ENCODE measurements around the gene TRIM47.

TRIM47 gene

DNA sequence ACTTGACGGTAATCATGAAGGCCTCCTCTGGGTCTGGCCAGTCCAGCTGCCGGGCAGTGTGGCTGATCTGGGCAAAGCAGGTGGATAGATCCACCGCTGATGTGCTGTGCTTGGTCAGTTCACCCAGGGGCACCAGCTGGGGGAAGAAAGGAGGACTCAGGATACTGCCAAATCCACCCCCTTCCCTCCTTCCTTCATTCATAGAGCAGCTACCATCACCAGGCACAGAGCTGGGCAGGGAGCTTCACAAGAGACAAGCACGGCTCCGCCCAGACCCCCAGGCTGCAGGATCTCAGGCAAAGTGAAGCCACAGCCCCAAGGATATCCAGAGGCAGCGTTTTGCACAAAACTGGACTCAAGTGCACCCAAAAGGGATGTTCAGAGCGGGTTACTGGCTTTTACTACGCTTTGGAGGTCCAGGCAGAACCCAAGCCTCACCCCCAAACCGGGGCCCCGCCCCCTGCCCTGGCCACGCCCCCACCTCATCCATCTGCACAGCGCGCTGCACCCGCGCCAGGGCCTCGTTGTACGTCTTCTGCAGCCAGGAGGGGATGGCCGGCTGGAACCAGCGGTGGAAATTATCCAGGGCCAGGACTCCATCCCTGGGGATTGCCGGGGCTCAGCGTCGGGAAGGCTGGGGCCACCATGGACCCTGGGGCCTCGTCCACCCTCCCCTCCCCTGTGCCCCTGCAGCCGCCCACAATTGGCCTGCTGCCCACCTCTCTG, 43.3 kb downstream of the TRIM47 start:
- DNase-seq (ENCODE audit: insufficient read length, low spot score), result no peak
- no peak for FAIRE-seq

DNA sequence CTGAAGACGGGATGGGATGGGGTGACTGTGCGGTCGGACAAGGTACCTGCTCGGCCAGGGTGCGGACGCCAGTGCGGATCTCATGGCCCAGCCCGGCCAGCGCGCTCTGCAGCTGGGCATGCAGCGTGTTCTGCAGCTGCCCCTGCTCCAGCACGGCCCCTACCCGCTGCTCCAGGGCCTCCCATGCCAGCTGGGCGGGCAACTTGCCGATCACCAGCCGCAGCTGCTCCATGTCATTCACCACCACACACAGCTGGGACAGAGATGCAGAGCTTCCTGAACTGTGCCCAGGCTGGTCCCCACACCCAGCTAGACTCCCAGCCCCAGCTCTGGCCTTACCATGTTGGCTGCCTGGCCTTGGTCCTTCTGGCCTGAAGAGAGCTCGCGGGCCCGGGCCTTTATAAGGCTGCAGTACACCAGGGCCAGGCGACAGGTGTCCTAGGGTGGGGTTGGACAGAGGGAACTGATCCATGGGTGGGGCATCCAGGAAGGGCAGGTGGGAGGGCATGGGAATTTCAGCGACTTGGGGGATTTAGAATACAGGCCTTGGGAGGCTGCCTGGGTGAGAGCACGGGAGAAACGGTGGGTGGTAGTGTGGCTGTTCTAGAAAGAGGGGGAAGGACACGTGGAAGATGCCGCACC, 44.0 kb downstream of the TRIM47 start:
- FAIRE-seq (no peak), DNase-seq (ENCODE audit: insufficient read length, low spot score) (no peak)

DNA sequence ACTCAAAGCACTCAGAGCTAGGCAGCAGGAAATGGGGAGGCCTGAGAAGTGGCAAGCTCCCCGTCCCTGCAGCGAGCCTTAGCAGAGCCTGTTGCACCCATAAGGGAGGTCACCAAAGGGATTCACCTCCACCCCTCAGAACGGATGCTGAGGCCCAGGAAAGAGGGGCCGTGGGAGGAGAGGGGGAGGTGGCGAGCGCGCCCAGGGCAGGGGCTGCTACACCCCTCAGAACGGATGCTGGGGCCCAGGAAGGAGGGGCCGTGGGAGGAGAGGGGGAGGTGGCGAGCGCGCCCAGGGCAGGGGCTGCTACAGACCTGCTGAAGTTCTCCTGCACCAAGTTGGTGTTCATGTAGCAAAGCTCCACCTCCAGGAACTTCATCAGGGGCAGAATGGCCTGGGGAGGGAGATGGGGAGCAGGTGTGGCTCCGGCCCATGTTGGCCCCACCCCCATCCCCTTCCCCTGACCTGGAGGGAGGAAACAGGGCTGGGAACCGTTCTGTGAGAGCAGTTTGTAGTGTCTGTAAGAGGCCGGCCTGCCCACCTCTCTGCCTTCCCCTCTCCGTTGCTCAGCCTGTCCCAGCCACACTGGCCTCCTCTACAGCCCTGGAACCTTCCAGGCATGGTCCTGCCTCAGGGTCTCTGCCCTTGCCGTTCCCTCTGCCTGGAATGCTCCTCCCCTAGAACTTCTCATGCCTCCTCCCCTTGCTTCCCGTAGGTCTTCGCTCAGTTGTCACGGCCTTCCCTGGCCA, 45.6 kb downstream of the TRIM47 start:
- DNase-seq (ENCODE audit: insufficient read length, low spot score), result no peak

DNA sequence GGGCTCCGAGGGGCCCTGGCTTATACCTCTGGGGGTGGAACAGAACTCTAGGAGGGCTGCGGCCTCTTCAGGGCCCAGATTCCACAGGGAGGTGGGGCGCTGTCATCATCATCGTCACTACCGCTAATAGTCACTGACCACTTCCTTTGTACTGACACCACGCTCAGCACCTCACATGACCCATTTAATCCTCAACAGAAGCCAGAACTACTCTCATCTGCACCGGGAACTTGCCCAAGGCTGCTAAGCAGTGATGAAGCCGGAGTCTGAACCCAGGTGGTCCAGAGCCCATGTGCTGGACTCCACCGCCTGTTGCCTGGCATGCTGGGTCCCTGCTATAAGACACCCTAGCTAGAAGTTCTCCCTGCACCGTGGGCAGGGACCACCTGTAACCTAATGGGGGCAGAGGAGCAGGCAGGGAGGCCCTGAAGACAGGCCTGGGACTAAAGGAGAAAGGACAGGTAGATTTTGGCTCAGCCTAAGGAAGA, 46.2 kb downstream of the TRIM47 start:
- FAIRE-seq, result peak; percentile 62

More for the DNA sequence above, 45.6 kb downstream of the TRIM47 start:
- FAIRE-seq, result no peak

DNA sequence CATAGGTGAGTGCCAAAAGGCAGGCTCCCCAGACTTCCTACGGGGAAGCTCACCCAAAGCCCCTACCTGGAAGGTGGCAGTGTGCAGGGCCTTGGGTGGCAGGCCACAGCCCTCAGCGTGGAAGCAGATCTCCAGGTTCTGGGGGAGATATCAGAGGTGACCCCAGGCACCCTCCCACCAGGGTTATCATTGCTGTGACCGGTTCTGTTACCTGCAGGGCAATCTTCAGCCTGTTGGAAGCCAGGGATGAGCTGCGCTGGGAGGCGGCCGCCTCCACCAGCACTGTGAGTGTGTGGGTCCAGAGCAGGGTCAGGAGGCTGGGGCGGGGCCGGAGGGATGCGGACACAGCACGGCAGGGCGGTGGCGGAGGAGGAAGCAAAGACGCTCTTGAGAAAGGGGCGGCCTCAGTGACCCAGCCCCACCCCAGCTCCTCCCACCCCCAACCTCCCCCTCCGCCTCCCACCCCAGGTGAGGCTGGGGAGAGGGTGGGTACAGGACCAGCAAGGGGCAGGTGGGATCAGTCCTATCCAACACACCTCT, 47.3 kb downstream of the TRIM47 start:
- DNase-seq (ENCODE audit: insufficient read length, low spot score) (no peak), FAIRE-seq (no peak)

More for the DNA sequence above, 46.2 kb downstream of the TRIM47 start:
- DNase-seq (ENCODE audit: insufficient read length, low spot score), result peak; percentile 64

DNA sequence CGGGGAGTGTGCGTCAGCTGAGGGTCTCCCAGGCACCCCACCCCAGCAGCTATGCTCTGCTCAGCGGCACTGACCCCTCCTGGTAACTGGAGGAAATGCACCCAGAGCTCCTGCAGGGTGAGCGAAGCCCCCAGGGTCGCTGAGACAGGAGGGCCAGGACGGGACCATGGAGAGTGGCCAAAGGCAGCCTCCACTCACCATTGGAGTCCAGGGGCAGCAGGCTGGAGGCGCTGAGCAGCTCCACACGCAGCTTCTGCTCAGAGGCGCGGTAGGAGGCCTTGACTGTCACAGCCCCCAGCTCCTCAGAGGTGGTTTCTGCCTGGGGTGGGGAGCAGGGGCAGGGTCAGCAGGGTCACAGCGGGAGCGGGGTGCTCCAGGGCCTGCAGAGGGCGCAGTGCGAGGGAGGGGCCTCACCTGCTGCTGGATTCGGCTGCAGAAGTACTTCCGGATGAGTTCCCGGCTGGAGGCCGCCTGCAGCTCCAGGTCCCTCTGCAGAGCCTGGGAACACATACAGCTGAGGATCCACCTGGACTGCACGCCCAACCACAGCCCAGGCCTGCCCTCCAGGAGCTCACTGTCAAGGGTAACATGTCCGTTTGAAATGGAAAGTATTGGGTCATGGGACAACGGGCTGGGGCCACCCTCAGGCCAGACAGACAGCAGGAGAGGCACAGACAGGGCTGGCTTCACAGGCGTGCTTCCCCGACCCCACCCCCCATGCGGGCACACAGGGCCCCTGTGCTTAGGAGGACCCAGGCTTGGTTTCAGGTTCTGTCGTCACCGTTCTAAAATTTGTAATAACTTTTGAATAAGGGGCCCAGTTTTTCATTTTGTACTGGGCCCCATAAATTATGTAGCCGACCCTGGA, 48.0 kb downstream of the TRIM47 start:
- FAIRE-seq (no peak), DNase-seq (ENCODE audit: insufficient read length, low spot score) (peak; percentile 41)

DNA sequence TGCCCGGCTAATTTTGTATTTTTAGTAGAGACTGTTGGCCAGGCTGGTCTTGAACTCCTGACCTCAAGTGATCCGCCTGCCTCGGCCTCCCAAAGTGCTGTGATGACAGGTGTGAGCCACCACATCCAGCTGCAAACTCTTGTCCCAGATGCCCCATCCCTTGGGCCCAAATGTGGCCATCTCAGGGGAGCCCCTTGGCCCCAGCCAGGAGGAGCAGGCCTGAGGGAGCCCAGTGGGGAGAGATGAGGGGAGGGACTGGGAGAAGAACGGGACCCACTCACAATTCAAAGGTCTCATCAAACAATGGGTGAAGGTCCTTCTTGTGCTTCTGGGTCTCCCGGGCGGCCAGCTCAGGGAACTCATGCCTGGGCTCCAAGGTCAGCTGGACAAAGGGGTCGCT, 48.6 kb downstream of the TRIM47 start:
- FAIRE-seq (no peak), DNase-seq (ENCODE audit: insufficient read length, low spot score) (no peak)

DNA sequence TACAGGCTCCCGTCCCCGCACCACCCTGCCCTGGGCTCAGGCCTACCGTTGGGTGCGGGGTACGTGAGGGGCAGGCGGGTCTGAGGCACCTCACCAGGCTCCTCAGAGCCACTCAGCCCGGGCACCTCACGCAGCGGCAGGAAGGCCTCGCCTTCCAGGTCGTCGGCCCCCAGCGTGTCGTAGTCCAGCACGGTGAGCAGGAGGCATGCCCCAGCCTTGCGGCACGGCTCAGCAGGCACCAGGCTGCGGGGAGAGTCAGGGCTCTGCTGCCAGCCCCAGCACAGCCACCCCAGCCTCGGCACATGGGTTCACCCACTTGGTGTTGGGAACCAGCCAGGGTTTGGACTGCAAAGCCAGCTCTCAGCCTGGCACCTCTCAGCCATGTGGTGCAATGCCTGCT, 49.6 kb downstream of the TRIM47 start:
- no peak for DNase-seq (ENCODE audit: insufficient read length, low spot score)
- FAIRE-seq, result no peak

DNA sequence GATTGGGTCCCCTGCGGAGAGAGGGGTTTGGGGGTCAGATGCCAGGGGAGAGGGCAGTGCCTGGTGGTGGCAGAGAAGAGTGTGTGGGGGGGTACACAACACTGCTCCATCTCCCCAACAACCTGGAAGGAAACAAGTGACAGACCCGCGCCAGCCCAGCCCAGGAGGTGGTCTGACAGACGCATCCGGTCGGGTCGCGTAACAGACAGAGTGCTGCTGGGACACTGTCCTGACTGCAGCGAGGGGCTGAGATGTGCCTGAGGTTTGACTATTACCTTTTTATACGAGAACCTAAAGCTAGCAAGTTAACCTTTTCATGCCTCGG, 50.3 kb downstream of the TRIM47 start:
- FAIRE-seq (no peak), DNase-seq (ENCODE audit: insufficient read length, low spot score) (no peak)

DNA sequence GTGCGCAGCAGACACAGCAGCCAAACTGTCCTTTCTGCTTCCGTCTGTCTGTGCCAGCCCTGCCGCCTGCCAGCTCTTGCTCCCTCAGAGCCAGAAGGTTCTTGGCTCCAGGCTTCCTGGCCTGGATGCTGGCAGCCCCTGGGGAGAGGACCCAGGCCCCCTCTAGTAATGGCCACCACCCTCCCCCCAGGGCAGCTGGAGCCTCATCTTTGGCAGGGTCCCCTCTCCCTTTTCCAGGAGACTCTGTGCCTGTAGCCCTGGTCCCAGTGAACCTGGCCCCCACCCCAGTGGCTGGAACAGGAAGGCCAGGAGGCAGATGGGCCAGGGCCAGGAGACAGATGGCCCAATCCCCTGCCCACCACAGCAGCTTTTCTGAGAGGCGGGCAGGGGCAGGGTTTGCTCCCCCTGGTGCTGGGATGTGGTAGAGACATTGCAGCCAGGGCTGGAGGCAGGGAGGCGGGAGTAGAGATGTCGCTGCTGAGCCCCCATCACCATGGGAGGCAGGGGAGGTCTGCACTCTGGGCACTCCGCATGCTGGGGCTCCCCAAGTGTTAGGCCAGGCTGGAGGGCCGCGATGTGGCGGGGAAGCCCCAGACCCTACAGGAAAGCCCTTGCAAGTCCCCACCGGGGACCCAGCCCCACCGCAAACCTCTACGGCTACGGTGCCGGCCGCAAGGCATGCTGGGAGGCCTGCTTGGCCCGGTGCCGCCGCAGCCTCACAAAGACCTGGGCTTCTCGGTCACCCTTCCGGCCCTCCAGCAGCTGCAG, 50.9 kb downstream of the TRIM47 start:
- peak; percentile 72 for DNase-seq (ENCODE audit: insufficient read length, low spot score)

DNA sequence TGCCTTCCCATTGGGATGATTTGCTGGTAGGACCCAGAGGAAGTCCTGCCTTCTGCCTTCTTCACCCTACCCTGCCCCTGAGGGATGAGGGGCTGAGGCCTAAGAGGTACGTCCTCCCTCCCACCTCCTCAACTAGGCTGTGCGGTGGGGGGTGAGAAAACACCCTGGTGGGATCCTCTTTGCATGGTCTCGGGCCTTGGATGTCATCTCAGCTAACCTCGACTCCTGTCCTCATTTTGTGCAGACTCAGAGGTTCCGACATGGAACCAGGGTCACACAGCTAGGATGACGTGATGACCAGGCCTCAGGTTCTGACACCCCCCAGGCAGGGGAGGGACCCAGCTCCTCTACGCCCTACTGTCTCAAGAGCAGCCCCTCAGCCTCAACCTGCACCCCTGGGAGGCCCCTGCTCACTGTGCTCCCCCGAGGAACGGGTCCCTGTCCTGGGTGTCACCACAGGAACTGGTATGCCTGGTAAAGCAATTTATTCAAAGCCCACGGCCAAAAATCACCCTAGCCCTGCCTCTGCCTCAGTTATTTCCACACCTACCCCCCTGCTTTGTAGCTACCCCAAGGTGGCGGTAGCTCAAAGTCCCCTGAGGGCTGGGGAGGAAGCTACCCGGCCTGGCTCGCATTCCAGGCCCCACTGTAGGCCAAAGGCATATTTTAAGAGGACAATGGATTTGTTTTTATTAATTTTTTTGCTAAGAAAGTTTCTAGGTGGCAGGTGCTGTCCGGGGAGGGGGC, 51.6 kb downstream of the TRIM47 start:
- no peak for DNase-seq (ENCODE audit: insufficient read length, low spot score)
- peak; percentile 13 for FAIRE-seq

More for the DNA sequence above, 50.9 kb downstream of the TRIM47 start:
- no peak for FAIRE-seq

DNA sequence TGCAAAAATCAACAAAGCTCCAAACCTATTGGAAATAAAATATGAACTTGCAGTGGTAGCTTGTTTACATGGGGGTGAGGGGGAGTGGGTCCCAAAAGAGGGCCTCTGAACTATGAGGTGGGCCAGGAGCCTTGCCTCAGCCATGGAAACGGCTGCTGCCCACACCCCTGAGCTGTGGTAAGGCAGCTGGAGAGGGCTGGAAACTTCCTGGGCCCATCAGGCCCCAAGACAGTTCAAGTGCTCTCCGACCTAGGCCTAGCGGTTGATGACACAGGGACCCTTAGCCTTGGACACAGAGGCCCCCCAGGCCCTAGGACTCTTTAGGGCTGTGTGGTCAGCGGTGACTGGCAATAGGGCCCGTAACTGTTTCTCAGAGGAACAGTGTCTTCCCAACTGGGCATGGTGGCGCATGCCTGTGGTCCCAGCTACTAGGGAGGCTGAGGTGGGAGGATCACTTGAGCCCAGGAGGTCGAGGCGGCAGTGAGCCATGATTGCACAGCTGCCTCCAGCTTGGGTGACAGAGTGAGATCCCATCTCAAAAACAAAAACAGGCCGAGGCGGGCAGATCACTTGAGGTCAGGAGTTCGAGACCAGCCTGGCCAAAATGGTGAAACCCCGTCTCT, 52.5 kb downstream of the TRIM47 start:
- no peak for FAIRE-seq
- DNase-seq (ENCODE audit: insufficient read length, low spot score), result no peak

DNA sequence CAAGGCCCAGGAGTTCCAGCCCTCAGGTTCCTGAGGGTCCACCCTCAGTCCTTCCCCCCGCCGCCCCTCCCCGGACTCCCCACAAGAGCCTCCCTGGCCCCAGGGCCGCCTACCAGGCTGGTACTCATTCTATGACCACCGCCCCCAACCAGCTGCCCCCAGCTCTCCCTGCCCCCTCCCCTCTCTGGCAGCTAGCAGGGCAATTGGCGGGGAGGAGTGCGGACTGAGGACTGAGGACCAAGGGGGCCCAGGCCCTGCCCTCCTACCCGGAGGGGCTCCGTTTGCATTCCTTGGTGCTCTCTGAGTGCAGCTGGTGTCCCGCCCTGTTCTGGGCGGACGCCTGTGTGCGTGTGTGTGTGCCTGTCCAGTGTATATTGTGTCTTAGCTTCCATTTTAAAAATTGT, 53.2 kb downstream of the TRIM47 start:
- no peak for FAIRE-seq
- DNase-seq (ENCODE audit: insufficient read length, low spot score), result no peak

DNA sequence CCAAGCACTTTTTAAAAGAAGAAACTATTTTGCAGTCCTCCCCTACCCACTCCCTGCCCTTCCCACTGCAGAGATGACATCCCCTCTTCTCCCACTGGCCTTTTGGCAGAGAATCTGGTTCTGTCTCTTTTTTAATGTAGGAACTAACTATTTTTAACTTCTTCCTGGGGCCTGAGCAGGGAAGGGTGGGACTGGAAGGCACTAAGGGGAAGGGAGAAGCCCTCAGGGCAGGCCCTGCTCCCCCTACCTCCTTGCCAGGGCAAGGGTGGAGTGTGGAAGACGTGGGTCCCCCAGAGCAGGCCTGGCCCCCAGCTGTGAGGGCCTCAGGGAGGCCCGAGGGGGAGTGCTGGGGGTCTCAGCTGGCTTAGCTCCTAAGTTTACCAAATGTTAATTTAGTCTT, 53.7 kb downstream of the TRIM47 start:
- no peak for FAIRE-seq
- no peak for DNase-seq (ENCODE audit: insufficient read length, low spot score)

Data from HTR-8/SVneo (cell line).